Upper lobe of left lung (tissue), 6 donors: ENCODE results near the gene WWC1. TPM values are rescaled to one million over a fixed set of nuclear protein-coding genes. Genes with fewer than 3 reads are reported as not detected.
A peak's percentile ranks its signal among the peaks of the same experiment; 100 is the strongest.

Experiments
- ATAC-seq, 2 donors: fragments of 200-7000 bp; cut with Tn5 transposase; one replicate each; pipeline ENCODE4 v1.9.1; 2022; ENCODE audit warnings: mild to moderate bottlenecking in 2 of 2, moderate library complexity in 2 of 2; ENCODE audit not compliant: low FRiP score in 2 of 2
- DNase-seq, 2 donors: peaks; one replicate each; pipeline ENCODE4 v3.0.0-alpha.2; 2019 to 2020
- H3K27ac ChIP-seq, 4 donors: fragments of 200-600 bp; sonication (generic); one replicate each; pipeline ENCODE4 v1.5.1; 2016 to 2019
- H3K27me3 ChIP-seq, 4 donors: fragments of 200-600 bp; sonication (generic); one replicate each; pipeline ENCODE4 v1.5.1; 2017 to 2019
- H3K36me3 ChIP-seq, 4 donors: fragments of 200-600 bp; sonication (generic); one replicate each; pipeline ENCODE4 v1.5.1; 2016 to 2019
- H3K4me1 ChIP-seq, 4 donors: fragments of 200-600 bp; sonication (generic); one replicate each; pipeline ENCODE4 v1.5.1; 2018 to 2019
- H3K4me3 ChIP-seq, 4 donors: fragments of 200-600 bp; sonication (generic); one replicate each; pipeline ENCODE4 v1.5.1; 2017 to 2019; ENCODE audit warnings: mild to moderate bottlenecking in 2 of 4, moderate library complexity in 1 of 4
- H3K9me3 ChIP-seq, 4 donors: fragments of 200-600 bp; sonication (generic); one replicate each; pipeline ENCODE4 v1.5.1; 2018 to 2019
- CTCF ChIP-seq, 6 experiments: fragments of 450-650 bp in 4 of 6; fragments of 200-600 bp in 2 of 6; sonication (generic) in 2 of 6; IDR thresholded peaks; one replicate each; pipeline ENCODE4 v1.5.1; 2016 to 2019; ENCODE audit warnings: antibody characterized with exemption in 6 of 6
- EP300 ChIP-seq, 4 donors: sonication (generic); formaldehyde crosslinking; IDR thresholded peaks; one replicate each; pipeline ENCODE4 v1.5.1; 2017; ENCODE audit warnings: antibody characterized with exemption in 4 of 4, control low read depth in 2 of 4
- POLR2A ChIP-seq, 4 donors: fragments of 450-650 bp; IDR thresholded peaks; one replicate each; pipeline ENCODE4 v1.5.1; 2016 to 2017; ENCODE audit warnings: antibody characterized with exemption in 4 of 4, mild to moderate bottlenecking in 2 of 4
- POLR2AphosphoS5 ChIP-seq, 2 donors: sonication (generic); formaldehyde crosslinking; IDR thresholded peaks; one replicate each; pipeline ENCODE4 v1.5.1; 2017; ENCODE audit warnings: antibody characterized with exemption in 2 of 2
- WGBS, 2 donors: methylation state at CpG; one replicate each; pipeline ENCODE4 v1.1.5; 2017 to 2018; 5-methylcytosine and 5-hydroxymethylcytosine counted together
- total RNA-seq, 6 donors: library from RNA; depleted of rRNA in 4 of 6; stranded (reverse); fragments of >200 nt in 4 of 6; gene quantifications; one replicate each; pipeline versions ENCODE4 v1.1.0 to v1.2.1, GENCODE V29; 2016 to 2021
- donor health status: DM: no; HTN: no; CAD: no; lungs with moderate emphysema.
- donor health status: DM: no; HTN: yes; CAD: no; lungs with severe emphysema.

WWC1 gene
- total RNA-seq, 6 donors from 2014 or later, result 64.9 to 99.1 (median 86.4) TPM

- peaks cover 0 to 40% (median 20%) of the 10 kb centered on the region in 4 donors for H3K4me1 ChIP-seq
- DNase-seq (no peak), ATAC-seq (peak; percentile 42 to 67)
- H3K36me3 ChIP-seq, result no peaks in the 10 kb centered on the region
- TF ChIP-seq EP300 (IDR thresholded peaks at IDR 0.05) (peak in 1 of 4 donors; percentile 44), POLR2A (IDR thresholded peaks at IDR 0.05) (no peak), POLR2AphosphoS5 (IDR thresholded peaks at IDR 0.05) (peak in 1 of 2 donors; percentile 50), CTCF (IDR thresholded peaks at IDR 0.05) (no peak)
- no peaks in the 10 kb centered on the region for H3K9me3 ChIP-seq
- WGBS, 2 donors, result 33 to 35% methylated on average over 4 of the region's 4 CpGs
- H3K4me3 ChIP-seq, result no peak overlapping the region
- H3K27me3 ChIP-seq, result no peaks in the 10 kb centered on the region
- H3K27ac ChIP-seq, result peak overlapping the region; percentile 30 to 81 (median 70)
Observed at GRCh38 chr5:168317521-168318147, 26.2 kb downstream of the WWC1 start.

- H3K36me3 ChIP-seq, result no peaks in the 10 kb centered on the region
- H3K27me3 ChIP-seq, result no peaks in the 10 kb centered on the region
- ATAC-seq (no peak), DNase-seq (no peak)
- no peaks in the 10 kb centered on the region for H3K9me3 ChIP-seq
- WGBS, 2 donors, result 79 to 87% methylated on average over 4 of the region's 4 CpGs
- H3K27ac ChIP-seq, result peak overlapping the region in 1 of 4 donors; percentile 24
- H3K4me3 ChIP-seq, result no peak overlapping the region
- peaks cover 0 to 40% (median 20%) of the 10 kb centered on the region in 4 donors for H3K4me1 ChIP-seq
- TF ChIP-seq CTCF (IDR thresholded peaks at IDR 0.05) (no peak), POLR2A (IDR thresholded peaks at IDR 0.05) (no peak), POLR2AphosphoS5 (IDR thresholded peaks at IDR 0.05) (no peak), EP300 (IDR thresholded peaks at IDR 0.05) (no peak)
Observed at GRCh38 chr5:168318240-168318639, 26.8 kb downstream of the WWC1 start.

- Histone ChIP-seq H3K4me3 (no peak overlapping the region), H3K27ac (no peak overlapping the region), H3K27me3 (no peaks in the 10 kb centered on the region), H3K36me3 (no peaks in the 10 kb centered on the region), H3K4me1 (peaks cover 0 to 37% (median 18%) of the 10 kb centered on the region in 4 donors), H3K9me3 (no peaks in the 10 kb centered on the region)
- DNase-seq (no peak), ATAC-seq (no peak)
- TF ChIP-seq EP300 (IDR thresholded peaks at IDR 0.05) (no peak), POLR2A (IDR thresholded peaks at IDR 0.05) (no peak), POLR2AphosphoS5 (IDR thresholded peaks at IDR 0.05) (no peak), CTCF (IDR thresholded peaks at IDR 0.05) (no peak)
- WGBS, 2 donors, result 90 to 91% methylated on average over 3 of the region's 3 CpGs
Observed at GRCh38 chr5:168319774-168320173, 28.3 kb downstream of the WWC1 start.

- Histone ChIP-seq H3K4me3 (no peak overlapping the region), H3K27ac (no peak overlapping the region), H3K27me3 (no peaks in the 10 kb centered on the region), H3K9me3 (no peaks in the 10 kb centered on the region), H3K4me1 (peaks cover 3 to 33% (median 10%) of the 10 kb centered on the region in 4 donors), H3K36me3 (no peaks in the 10 kb centered on the region)
- ATAC-seq (no peak), DNase-seq (no peak)
- TF ChIP-seq POLR2AphosphoS5 (IDR thresholded peaks at IDR 0.05), result no peak
- no peak for TF ChIP-seq CTCF (IDR thresholded peaks at IDR 0.05)
- no peak for TF ChIP-seq POLR2A (IDR thresholded peaks at IDR 0.05)
- TF ChIP-seq EP300 (IDR thresholded peaks at IDR 0.05), result no peak
- WGBS, 2 donors, result 83 to 88% methylated on average over 8 to 9 of the region's 9 CpGs
Observed at GRCh38 chr5:168320805-168321204, 29.4 kb downstream of the WWC1 start.
